ENCODE results near the gene NENF. TPM values are rescaled to one million over a fixed set of nuclear protein-coding genes. Genes with fewer than 3 reads are reported as not detected.

NENF gene
- total and polyA plus RNA-seq, 10 of the 15 experiments (the other 5 are each of a cell fraction or from before 2014, with no cell fraction given), result 5.1 to 83.4 (median 42.7) TPM

DNA sequence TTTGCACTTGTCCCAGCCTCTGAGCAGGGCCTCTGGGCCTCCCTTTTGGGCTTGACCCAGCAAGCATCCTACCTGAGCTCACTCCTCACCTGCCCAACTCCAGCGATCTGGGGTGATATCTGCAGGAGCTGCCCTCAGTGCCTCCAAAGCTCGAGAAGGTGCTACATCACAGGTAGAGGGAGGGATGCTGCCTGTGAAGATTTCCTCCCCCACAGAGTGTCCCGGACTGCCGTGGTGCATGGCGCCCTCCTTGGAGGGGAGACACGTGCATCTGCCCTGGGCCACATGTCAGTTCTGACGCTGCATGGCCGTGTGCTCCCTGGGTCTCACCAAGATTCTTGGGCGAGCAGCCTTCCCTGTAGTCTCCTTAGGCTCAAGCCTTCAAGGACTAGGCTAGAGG, 27.7 kb downstream of the NENF start:
- Histone ChIP-seq H3K27ac (ENCODE audit: control insufficient read depth, insufficient read depth) (no peak overlapping the region), H3K4me1 (ENCODE audit: control insufficient read depth, insufficient read depth, low read length) (no peaks in the 10 kb centered on the region), H3K4me3 (no peak overlapping the region), H3K4me2 (ENCODE audit: control insufficient read depth, insufficient read depth) (no peak overlapping the region), H3K27me3 (replicated peaks in 1 of 2; ENCODE audit: control insufficient read depth in 2 of 2, insufficient read depth in 2 of 2, low read length in 1 of 2) (no peaks in the 10 kb centered on the region), H3K9me3 (replicated peaks; ENCODE audit: control insufficient read depth, insufficient read depth, low read length) (no peaks in the 10 kb centered on the region; the same call in 2 of the 3 replicates), H3K79me2 (ENCODE audit: control insufficient read depth, insufficient read depth, low read length) (no peaks in the 10 kb centered on the region), H3K36me3 (ENCODE audit: control insufficient read depth in 2 of 2, insufficient read depth in 2 of 2, low read length in 1 of 2) (no peaks in the 10 kb centered on the region), H4K20me1 (ENCODE audit: control insufficient read depth, insufficient read depth) (no peaks in the 10 kb centered on the region), H2AFZ (ENCODE audit: control insufficient read depth, low read depth, low read length) (no peak overlapping the region), H3K9ac (ENCODE audit: control insufficient read depth, insufficient read depth, low read length) (no peak overlapping the region)
- WGBS (ENCODE audit: insufficient coverage, insufficient replicate concordance, low lambda C conversion rate, missing lambda C conversion rate), result 74% methylated on average over 9 of the region's 9 CpGs
- in situ Hi-C loops (cut with MboI) (no loop called here), intact Hi-C loops (cut with micrococcal nuclease; ENCODE audit: unreplicated experiment) (no loop called here)
- TF ChIP-seq, protein P1, sequence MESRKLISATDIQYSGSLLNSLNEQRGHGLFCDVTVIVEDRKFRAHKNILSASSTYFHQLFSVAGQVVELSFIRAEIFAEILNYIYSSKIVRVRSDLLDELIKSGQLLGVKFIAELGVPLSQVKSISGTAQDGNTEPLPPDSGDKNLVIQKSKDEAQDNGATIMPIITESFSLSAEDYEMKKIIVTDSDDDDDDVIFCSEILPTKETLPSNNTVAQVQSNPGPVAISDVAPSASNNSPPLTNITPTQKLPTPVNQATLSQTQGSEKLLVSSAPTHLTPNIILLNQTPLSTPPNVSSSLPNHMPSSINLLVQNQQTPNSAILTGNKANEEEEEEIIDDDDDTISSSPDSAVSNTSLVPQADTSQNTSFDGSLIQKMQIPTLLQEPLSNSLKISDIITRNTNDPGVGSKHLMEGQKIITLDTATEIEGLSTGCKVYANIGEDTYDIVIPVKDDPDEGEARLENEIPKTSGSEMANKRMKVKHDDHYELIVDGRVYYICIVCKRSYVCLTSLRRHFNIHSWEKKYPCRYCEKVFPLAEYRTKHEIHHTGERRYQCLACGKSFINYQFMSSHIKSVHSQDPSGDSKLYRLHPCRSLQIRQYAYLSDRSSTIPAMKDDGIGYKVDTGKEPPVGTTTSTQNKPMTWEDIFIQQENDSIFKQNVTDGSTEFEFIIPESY (IDR thresholded peaks at IDR 0.05), result no peak
- TF ChIP-seq BCL11A (IDR thresholded peaks at IDR 0.05; ENCODE audit: low read depth, low read length) (no peak), SRF (IDR thresholded peaks at IDR 0.05; ENCODE audit: low read depth in 2 of 2, low read length in 2 of 2) (no peak), CHD2 (IDR thresholded peaks at IDR 0.05; ENCODE audit: borderline replicate concordance, low read depth, low read length) (no peak), SMC3 (IDR thresholded peaks at IDR 0.05; ENCODE audit: borderline replicate concordance, low read length) (no peak), USF2 (IDR thresholded peaks at IDR 0.05; ENCODE audit: borderline replicate concordance, low read depth, low read length) (no peak), STAT3 (IDR thresholded peaks at IDR 0.05; ENCODE audit: low read depth, low read length) (no peak), RB1 (IDR thresholded peaks at IDR 0.05; ENCODE audit: borderline replicate concordance) (no peak), NRF1 (conservative IDR thresholded peaks at IDR 0.05; ENCODE audit: low read depth, low read length) (no peak), TAF1 (IDR thresholded peaks at IDR 0.05; ENCODE audit: borderline replicate concordance, low read depth, low read length) (no peak), JUND (IDR thresholded peaks at IDR 0.05; ENCODE audit: low read depth, low read length) (no peak), ZNF274 (IDR thresholded peaks at IDR 0.05; ENCODE audit: insufficient read depth, insufficient read length) (no peak), KDM1A (IDR thresholded peaks at IDR 0.05; ENCODE audit: borderline replicate concordance) (no peak), E2F8 (IDR thresholded peaks at IDR 0.05; ENCODE audit: low read depth, partially characterized antibody) (no peak), LARP7 (IDR thresholded peaks at IDR 0.05) (no peak)
- TF ChIP-seq, protein P2, sequence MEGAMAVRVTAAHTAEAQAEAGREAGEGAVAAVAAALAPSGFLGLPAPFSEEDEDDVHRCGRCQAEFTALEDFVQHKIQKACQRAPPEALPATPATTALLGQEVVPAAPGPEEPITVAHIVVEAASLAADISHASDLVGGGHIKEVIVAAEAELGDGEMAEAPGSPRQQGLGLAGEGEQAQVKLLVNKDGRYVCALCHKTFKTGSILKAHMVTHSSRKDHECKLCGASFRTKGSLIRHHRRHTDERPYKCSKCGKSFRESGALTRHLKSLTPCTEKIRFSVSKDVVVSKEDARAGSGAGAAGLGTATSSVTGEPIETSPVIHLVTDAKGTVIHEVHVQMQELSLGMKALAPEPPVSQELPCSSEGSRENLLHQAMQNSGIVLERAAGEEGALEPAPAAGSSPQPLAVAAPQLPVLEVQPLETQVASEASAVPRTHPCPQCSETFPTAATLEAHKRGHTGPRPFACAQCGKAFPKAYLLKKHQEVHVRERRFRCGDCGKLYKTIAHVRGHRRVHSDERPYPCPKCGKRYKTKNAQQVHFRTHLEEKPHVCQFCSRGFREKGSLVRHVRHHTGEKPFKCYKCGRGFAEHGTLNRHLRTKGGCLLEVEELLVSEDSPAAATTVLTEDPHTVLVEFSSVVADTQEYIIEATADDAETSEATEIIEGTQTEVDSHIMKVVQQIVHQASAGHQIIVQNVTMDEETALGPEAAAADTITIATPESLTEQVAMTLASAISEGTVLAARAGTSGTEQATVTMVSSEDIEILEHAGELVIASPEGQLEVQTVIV (IDR thresholded peaks at IDR 0.05; ENCODE audit: borderline replicate concordance, partially characterized antibody), result no peak
- ChIA-PET SMC1A (ENCODE audit: uncharacterized antibody, unreplicated experiment) (no interaction called here), CTCF (interaction anchor here (0.9 kb wide), 1 partner anchor 205 kb away, joined by 3 read pairs; no protein-coding TSS in a partner anchor), RAD21 (ENCODE audit: unreplicated experiment) (no interaction called here), POLR2A (no interaction called here)
- FAIRE-seq (no peak), ATAC-seq (no peak), DNase-seq (ENCODE audit: low read depth, low spot score) (no peak)
- BruUV-seq (replicated peaks), result no TSS peak

All from GM12878 (cell line).